Umbilical cord (tissue), 2 donors: ENCODE measurements around the gene RBL2. TPM values are rescaled to one million over a fixed set of nuclear protein-coding genes. Genes with fewer than 3 reads are reported as not detected.
"Not testable (repeated sequence)": the region's sequence is repeated elsewhere in the genome, so short reads cannot be mapped to it uniquely, and the experiment has no call there.

ENCODE experiments used
- DNase-seq: peaks from one replicate; pipeline ENCODE4 v3.0.0-alpha.2; 2015; ENCODE audit warnings: low spot score
- total RNA-seq: library from RNA; depleted of rRNA; stranded (reverse); fragments of >200 nt; gene quantifications from one replicate; pipeline ENCODE4 v1.2.3, GENCODE V29; 2014; ENCODE audit warnings: low replicate concordance; ENCODE audit not compliant: insufficient read depth

The RBL2 gene
- total RNA-seq, 1 donor from 2014 or later: 83.1 TPM

DNA sequence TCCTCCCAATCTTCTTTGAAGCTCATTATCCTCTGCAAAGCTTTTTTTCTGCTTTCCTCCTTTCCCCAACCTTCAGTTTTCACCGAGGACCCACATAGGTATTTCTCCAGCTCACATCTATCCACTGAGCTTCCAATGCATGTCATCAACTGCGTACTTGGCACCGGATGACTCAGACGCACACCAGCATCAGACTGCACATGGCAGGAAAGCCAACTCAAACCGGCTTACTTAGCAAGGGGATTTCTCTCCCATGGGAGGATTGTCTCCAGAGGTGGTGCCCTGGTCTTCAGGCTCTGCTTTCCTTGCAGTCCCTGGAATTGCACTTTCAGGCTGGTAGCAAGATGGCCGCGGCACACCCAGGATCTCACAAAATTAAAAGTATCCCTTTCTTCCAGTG is 70.4 kb downstream of the RBL2 start:
- DNase-seq: peak; percentile 22

DNA sequence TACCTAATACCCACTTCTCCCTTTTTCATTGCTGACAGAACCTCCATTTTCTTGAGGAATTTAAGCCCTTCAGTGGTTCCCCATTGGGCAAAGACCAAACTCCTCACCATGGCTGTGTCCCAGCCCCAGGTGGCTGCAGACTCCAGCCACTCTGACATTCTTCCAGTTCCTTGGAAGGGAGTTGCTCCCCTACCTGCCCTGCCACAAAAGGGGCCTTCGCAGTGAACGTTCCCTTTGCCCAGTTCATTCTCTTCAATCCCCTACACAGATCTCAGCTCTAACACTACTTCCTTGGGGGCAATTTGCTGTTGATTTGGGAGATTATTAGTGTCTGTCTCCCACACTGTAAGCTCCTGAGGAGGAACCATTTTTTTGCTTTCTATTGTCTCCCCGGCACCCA is 72.0 kb downstream of the RBL2 start:
- DNase-seq: no peak

DNA sequence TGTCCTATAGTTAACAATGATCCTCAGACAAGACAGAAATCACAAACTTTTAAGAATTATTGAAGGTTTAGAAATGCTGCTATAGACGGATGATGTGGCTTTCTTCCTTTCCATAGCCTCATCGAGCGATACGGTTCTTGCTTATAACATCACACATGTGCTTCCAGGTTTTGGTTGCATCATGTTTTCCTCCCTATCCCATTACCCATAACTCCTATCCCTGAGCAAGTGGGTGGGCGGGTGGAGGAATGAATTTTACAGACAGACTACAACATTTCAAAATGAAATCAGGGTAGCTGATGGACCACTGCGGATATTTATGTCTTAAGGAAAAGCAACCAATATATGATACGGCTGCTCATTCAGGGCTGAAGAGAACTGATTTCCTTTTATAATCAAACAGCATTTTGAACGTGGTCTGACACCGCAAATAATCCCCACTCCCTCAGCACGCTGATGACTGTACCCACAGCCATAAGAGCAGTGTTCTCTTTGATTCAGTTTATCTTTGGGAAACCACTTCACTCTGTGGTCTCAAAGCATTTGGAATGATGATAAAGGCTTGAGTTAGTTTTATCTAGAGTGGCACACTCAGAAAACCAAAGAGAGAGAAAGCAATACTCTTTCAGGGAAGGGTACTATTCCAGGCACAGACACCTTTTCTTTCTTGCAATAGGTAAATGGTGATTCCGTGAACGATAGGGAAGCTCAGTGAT is 73.4 kb downstream of the RBL2 start:
- DNase-seq: no peak

DNA sequence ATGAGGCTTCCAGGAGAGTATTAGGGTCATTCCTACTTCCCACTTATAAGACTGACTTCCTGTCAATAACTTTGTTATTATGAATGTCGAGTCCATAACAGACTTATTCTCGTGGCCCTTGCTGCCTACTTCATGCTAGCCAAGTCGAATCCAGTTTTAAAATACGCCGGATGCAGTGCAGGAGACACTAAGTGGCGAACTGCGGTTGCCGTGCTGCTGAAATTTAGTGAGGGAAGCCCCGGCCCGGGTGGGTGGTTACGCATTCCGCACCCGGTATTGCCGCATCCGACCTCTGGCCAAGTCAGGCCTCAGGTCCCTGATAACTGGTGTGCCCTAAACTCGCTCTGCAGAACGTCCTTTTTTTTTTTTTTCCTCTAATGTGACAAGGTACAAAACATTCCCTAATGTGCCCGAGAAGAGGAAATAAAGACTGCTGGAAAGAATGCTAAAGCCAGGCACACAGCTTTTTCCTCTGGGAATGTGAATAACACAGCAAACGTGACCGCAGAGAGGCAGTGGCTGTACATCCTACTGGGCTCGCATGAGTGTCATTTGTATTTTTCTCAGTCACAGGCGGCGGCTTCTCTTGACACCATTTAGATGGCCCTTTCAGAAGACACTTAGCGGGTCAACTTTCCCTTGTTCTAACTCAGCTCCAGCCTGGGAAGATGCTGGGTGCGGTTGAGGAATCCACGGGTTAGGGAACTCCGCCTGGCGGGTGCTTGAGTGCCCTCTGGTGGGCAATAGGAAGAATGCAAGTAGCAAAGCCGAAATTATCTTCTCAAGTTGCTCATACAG is 75.8 kb downstream of the RBL2 start:
- DNase-seq: peak; percentile 88

DNA sequence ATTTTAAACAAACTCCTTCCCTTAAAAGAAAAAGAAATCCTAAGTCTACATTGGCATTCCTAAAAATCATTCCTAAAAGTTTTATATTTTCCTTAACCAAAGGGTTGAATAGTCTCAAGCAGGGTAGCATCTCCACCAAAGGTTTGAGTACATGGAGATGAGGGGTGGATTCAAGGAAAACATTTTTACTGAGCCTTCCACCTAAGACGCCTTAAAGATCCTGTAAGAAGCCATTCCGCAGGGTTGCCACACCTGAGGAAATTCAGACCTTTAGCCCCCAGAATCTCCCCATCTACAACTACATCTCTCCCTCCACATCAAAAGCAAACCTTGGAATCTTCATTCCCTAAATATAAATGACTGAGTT is 76.4 kb downstream of the RBL2 start:
- DNase-seq: no peak

DNA sequence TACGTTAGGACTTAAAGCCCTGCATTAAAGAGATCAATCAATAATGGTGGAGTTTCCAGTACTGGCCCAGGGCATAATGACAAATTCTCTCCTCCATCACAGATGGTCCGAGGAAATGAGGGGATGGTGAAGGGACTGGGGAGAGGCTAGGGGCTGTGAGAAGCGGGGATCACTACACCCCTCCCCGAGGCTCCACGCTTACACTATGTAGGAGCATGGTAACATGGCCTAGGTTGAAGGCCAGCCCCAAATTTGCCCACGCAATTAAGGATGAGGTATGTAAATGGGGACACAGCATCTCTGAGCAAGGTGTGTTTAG is 76.8 kb downstream of the RBL2 start:
- DNase-seq: no peak

DNA sequence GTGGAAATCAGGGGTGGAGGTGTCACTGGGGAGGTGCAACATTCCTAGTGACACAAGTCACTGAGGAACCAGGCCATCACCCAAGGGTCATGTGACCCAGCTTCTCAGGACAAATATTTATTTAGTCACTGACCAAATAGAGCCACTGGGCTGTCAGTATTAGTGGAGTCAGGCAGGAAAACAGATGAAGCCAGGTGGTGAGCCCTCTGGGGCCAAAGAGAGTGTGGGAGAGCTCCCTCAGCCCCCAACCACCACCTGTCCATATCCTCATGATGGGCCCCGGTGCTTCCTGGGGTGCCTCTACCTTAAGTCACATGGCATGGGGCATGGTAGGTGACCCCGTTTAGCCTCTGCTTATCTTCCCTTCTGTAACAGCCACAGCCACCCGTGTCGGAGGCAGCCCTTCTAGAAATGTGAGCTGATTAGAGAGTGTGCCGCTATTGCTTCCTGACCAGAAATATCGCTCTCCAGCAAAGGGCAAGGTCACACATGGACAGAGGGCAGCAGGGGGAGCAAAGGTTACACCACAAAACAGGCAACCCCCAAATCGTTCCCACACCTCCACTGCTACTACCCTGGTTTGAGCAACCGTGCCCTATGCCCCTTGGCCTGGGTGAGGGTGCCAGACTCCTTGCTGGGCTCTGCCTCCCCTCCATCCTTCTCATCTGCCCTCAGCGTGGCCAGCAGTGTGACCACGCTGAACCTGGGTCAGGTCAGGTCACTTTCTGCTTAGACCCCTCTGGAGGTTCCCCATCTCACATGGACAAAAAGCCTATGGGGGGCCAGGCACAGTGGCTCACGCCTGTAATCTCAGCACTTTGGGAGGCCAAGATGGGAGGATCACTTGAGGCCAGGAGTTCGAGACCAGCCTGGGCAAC is 77.4 kb downstream of the RBL2 start:
- no peak for DNase-seq

DNA sequence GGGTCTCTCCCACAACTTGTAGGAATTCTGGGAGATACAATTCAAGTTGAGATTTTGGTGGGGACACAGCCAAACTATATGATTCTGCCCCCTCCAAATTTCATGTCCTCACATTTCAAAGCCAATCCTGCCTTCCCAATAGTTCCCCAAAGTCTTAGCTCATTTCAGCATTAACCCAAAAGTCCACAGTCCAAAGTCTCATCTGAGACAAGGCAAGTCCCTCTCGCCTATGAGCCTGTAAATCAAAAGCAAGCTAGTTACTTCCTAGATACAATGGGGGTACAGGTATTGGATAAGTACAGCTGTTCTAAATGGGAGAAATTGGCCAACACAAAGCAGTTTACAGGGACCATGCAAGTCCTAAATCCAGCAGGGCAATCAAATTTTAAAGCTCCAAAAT is 78.5 kb downstream of the RBL2 start:
- DNase-seq: not testable (repeated sequence)

DNA sequence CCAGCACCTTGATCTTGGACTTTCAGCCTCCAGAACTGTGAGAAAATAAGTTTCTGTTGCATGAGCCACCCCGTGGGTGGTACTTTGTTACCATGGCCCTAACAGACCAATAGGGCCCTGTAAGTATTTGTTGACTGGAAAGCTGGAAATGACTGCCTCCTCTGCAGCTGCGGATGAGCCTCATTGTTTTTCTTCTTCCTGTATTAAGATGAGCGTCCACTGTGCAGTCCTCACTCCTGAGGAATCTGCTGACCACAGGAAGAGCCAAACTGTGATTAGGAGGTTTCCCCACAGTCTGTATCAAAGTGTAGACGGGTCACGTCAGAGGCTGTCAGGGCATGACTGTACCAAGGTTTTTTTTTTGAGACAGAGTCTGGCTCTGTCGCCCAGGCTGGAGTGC is 81.0 kb downstream of the RBL2 start:
- no peak for DNase-seq

DNA sequence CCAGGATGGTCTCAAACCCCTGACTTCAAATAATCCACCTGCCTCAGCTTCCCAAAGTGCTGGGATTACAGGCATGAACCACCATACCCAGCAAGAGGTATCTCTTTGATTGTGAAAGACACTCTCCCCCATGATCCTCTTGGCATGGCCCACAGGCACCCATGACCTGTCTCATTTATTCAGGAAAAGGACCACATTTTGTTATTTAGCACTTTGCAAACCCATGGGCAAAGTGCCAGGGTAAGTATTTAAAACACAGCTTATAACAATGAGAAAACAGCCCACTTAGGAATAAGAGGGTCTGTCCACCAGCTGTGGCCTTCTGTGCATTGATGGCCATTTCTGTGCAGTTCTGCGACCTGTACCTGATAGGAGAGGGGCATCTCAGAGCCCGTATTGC is 81.5 kb downstream of the RBL2 start:
- DNase-seq: no peak

DNA sequence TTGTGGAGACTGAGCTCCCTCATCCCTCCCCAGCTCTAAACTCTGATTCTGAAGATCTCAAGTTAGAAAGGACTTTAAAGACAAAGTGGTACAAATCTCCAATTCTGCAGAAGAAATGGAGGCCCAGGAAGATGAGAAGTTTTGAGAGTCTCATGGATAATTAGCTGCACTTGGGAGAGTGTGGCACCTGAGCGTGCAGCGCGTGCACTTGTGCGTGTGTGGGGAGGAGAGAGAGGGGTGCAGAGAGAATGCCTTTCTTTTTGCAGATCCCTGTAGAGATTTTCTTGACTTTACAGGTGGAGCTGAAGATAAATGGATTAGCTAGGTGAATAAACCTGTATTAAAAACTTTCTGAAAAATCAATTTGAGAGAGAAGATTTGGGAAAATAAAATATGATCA is 83.6 kb downstream of the RBL2 start:
- DNase-seq: no peak

DNA sequence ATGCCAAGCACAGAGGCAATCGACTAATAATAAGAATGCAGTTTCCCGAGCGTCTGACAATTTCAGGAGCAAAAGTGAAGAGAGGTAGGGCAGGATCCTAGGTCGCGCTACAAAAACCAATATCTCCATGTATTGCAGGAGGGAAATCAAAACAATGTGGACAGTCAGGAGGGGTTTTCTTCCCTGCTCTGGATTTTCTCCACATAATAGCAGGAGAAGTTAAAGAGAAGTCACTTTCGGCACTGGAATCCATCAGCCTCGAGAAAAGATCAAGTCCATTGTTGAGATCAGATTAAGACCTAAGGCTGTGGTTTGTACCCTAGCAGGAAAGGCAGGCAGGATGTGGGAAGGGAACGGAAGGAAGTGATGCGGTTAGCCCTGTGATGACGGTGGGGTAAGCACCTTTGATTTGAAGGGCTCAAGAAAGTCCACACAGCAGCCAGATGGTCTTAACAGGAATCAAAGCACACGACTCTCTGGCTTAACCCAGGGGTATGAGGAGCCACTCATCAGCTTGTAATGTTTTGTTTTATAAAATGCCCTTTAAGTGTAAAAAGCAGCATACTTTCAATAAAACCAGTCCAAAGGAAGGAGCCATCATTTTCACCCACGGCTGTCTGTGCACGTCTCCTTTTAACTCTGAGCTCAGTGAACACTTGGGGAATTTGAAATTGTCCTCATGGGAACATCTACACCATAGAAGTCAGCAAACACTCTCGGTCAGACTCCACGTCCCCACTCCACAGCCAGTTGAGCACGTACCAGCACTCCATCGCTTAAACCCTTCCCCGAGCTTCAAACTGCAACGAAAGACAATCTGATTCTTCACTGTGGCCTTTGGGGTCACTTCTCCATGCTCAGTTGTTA is 84.5 kb downstream of the RBL2 start:
- DNase-seq: peak; percentile 73

DNA sequence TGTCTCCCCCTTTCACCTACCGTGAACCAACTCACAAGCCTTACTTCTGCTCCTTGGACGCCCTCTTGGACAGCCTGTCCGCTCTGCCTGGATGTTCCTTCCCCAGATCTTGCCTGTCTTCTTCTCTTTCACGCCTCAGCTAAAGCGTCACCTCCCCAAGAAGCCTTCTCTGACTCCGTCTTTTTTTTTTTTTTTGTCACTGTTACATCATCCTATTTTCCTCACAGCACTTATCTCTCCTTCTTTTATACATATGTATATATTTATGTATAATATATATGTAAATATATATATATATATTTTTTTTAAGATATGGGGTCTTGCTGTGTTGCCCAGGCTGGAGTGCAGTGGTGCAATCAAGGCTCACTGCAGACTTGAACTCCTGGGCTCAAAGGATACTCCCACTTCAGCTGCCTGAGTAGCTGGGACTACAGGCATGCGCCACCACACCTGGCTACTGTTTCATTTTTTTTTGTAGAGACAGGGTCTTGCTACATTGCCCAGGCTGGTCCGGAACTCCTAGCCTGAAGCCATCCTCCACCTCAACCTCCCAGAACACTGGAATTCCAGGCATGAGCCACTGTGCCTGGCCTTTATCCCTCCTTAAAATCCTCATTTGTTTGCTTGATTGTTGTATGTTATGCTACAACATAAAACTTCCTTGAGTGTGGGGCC is 85.3 kb downstream of the RBL2 start:
- DNase-seq: no peak

DNA sequence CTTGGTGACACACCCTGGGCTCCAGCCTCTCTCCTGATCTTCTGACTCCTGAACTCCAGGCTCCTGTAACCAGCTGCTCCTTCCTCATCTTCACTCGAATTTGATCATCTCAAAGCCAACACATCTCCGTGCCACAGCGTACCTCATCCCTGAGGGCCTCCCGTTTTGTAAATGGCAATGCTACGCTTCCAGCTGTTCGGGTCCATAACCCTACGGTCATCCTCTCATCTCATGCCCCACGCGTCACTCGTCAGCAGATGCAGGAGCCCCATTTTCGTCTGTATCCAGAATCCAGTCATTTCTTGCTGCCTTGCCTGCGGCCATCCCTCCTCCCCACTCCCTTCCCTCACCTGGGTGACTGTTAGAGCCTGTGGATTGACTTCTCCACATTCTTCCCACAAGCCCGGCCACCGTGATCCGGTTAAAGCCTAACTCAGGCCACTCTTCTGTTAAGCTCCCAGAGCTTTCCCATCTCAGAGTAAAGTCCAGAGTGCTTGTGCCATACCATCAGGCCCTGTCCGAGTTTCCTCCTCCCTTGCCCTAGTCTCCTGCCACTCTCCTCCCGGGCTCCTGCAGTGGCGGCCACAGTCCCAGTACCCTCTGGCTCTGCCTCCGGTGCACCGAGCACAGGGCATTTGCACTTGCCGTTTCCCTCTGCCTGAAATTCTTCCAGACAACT is 89.0 kb downstream of the RBL2 start:
- no peak for DNase-seq

DNA sequence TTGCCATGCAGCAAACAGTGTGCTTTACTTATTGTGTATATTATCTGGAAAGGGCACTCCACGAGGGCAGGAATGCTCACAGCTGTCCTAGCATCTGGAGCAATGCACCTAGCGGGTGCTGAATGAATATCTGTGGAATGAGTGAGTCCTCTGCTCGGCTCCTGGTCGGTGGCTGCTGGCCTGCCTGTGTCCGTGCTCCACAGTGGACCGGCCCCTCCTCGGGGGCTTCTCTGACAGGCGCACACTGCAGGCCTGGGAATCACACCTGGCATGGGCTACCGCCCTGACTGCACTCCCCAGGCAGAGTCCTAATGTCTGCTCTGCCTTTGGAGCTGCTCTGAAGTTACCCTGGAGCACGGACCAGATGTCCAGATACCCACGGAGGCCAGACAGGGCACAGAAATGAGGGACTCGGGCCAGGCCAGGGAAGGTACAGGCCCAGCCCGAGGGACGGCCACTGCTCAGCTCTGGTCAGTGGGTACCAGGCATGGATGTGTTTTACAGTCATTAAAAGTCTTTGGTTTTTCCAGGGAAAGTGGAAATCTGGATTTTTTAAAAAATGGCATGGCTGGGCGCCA is 89.8 kb downstream of the RBL2 start:
- no peak for DNase-seq

DNA sequence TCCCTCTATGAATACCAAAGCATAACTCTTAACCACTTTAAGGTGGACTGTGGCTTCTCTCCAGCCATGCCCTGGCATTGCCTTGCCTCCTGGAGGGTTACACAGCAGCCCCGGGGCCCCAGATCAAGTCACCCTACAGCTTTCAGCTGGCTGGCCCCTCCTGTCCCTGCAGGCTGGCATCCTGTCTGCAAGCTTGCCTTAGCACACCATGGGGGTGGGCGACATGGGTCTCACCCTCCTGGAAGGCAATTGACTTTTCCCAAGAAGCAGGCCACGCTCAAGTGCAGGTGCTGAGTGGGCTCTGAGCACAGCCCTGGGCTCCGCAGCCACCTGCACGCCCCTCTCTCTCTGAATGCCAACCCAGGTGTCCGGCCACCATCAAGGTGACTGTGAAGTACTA is 94.5 kb downstream of the RBL2 start:
- no peak for DNase-seq

DNA sequence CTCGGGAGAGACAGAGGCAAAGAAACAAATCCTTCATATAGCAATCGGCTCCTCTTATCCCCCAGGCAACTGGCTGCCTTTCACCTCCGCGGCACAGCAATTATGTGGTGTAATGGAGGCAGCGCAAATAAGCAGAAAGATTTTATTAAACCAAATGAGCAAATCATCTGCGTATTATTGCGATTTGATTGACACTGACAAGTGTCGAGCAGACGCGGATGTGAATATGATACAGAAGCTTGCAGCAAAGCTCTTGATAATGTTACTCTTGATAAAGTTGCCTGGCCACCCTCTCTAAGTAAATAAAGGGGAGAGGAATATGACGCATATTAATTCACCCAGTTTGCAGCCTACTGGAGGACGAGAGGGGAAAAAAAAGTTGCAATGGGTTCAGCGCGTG is 95.2 kb downstream of the RBL2 start:
- DNase-seq: no peak

DNA sequence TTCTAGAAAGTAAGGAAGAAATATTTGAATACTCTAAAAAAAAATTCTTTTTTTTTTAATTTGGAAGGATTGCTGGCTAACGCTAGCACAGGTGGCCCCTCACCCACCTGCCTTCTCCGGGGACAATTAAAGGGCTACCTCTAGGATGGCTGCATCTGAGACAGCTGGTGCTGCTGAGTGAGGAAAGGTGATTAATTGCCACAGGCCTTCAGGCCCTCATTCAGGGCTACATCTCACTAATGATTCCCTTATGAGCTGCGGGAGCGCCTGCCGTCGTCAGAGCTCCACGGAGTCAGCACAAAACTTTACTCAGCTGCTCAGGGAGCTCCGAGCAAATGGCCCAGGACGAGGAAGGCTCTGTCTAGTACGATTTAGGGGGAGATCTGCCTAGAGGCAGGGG is 95.8 kb downstream of the RBL2 start:
- no peak for DNase-seq

DNA sequence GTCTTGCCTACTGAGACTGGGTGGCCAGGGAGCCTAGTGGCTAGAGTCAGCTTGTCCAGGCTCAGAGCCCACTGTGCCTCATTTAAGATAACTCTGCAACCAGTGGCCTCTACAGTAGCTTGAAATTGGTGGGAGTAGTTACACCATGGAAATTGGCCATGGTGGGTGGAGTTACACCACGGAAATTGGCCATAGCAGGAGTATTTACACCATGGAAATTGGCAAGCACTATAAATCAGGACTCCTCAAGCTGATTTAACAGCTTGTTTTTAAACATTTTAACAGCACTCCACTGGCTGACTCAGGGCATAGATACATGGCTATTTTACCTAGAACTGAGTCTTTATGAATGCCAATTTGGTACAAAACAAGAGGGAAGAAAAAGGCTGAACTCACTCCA is 96.5 kb downstream of the RBL2 start:
- DNase-seq: no peak

DNA sequence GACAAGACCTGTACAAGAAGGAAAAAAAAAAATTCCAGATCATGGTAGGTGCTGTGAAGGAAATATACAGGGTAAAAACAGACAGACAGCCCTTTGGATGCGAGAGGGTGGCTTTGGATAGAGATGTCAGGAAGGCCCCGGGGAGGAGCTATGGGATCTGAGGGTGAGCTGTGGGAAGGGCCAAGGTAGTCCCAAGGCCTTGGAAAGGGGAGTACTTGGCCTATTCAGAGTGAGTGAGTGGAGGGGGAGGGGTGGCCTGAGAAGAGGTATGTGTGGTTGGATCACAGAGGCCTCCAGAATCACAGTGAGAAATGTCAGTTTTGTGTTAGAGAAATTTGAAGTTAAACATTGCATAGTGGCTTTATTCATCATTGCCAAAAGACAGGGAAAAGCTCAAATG is 99.9 kb downstream of the RBL2 start:
- no peak for DNase-seq
